T-helper 1 cell treated with Interleukin-12 subunit alpha and Interleukin-12 subunit beta and Interleukin-4 antibody, amounts not matched to agents 30 μg/mL and 1 μg/mL, for 36 hours (primary cell): Measurements from ENCODE around the gene WDR45.
"Not testable (repeated sequence)": the region's sequence is repeated elsewhere in the genome, so short reads cannot be mapped to it uniquely, and the experiment has no call there.

Experiments
- H3K27ac Mint-ChIP-seq: one replicate; pipeline ENCODE4 v1.8.0; 2021; ENCODE audit warnings: mild to moderate bottlenecking, mixed read lengths
- H3K27me3 Mint-ChIP-seq: one replicate; pipeline ENCODE4 v1.8.0; 2021; ENCODE audit warnings: low read depth, mixed read lengths
- H3K36me3 Mint-ChIP-seq: one replicate; pipeline ENCODE4 v1.8.0; 2021; ENCODE audit warnings: low read depth, mixed read lengths
- H3K4me1 Mint-ChIP-seq: one replicate; pipeline ENCODE4 v1.8.0; 2021; ENCODE audit warnings: low read depth, mixed read lengths
- H3K4me3 Mint-ChIP-seq: one replicate; pipeline ENCODE4 v1.8.0; 2021; ENCODE audit warnings: mild to moderate bottlenecking, moderate library complexity, mixed read lengths
- H3K9me3 Mint-ChIP-seq: one replicate; pipeline ENCODE4 v1.8.0; 2021; ENCODE audit warnings: mixed read lengths

WDR45 gene

GRCh38 chrX:49079489-49080428 lies at the start of gene WDR45:
WDR45 (minus strand) TSS chrX:49079887; CDS start chrX:49078095, 1,792 bp downstream.
- H3K27ac Mint-ChIP-seq = peak within 1 kb of the TSS; percentile 100
- peaks cover 4% of the 10 kb centered on the region for H3K36me3 Mint-ChIP-seq
- peaks cover 13% of the 10 kb centered on the region for H3K4me1 Mint-ChIP-seq
- no peaks in the 10 kb centered on the region for H3K27me3 Mint-ChIP-seq
- peak within 1 kb of the TSS; percentile 98 for H3K4me3 Mint-ChIP-seq
- no peaks in the 10 kb centered on the region for H3K9me3 Mint-ChIP-seq

GRCh38 chrX:49129427-49129826 lies 49.7 kb upstream of the WDR45 start:
- Mint-ChIP-seq H3K9me3 (no peaks in the 10 kb centered on the region), H3K27ac (no peak overlapping the region), H3K4me1 (peaks cover 2% of the 10 kb centered on the region), H3K27me3 (no peaks in the 10 kb centered on the region), H3K4me3 (no peak overlapping the region), H3K36me3 (no peaks in the 10 kb centered on the region)

- H3K27me3 Mint-ChIP-seq, H3K27ac Mint-ChIP-seq, H3K4me1 Mint-ChIP-seq, H3K9me3 Mint-ChIP-seq, H3K36me3 Mint-ChIP-seq, H3K4me3 Mint-ChIP-seq: not testable (repeated sequence)
Measured at GRCh38 chrX:49127742-49128258, 48.1 kb upstream of the WDR45 start.

GRCh38 chrX:49122499-49122898 lies 42.8 kb upstream of the WDR45 start:
- H3K27ac Mint-ChIP-seq = peak overlapping the region; percentile 24
- H3K4me1 Mint-ChIP-seq = peaks cover 19% of the 10 kb centered on the region
- peak overlapping the region; percentile 96 for H3K4me3 Mint-ChIP-seq
- H3K27me3 Mint-ChIP-seq = no peaks in the 10 kb centered on the region
- H3K9me3 Mint-ChIP-seq = no peaks in the 10 kb centered on the region
- peaks cover 25% of the 10 kb centered on the region for H3K36me3 Mint-ChIP-seq

GRCh38 chrX:49120091-49120490 lies 40.4 kb upstream of the WDR45 start:
- H3K9me3 Mint-ChIP-seq = no peaks in the 10 kb centered on the region
- H3K27ac Mint-ChIP-seq = peak overlapping the region; percentile 58
- H3K27me3 Mint-ChIP-seq = no peaks in the 10 kb centered on the region
- H3K4me1 Mint-ChIP-seq = peaks cover 28% of the 10 kb centered on the region
- H3K36me3 Mint-ChIP-seq = peaks cover 39% of the 10 kb centered on the region
- H3K4me3 Mint-ChIP-seq = peak overlapping the region; percentile 55

GRCh38 chrX:49117581-49117980 lies 37.9 kb upstream of the WDR45 start:
- H3K36me3 Mint-ChIP-seq = peaks cover 30% of the 10 kb centered on the region
- H3K27me3 Mint-ChIP-seq = no peaks in the 10 kb centered on the region
- peak overlapping the region; percentile 94 for H3K4me3 Mint-ChIP-seq
- H3K9me3 Mint-ChIP-seq = no peaks in the 10 kb centered on the region
- peak overlapping the region; percentile 97 for H3K27ac Mint-ChIP-seq
- peaks cover 22% of the 10 kb centered on the region for H3K4me1 Mint-ChIP-seq

- Mint-ChIP-seq H3K9me3 (no peaks in the 10 kb centered on the region), H3K4me3 (peak overlapping the region; percentile 94), H3K27me3 (no peaks in the 10 kb centered on the region), H3K36me3 (peaks cover 33% of the 10 kb centered on the region), H3K4me1 (peaks cover 18% of the 10 kb centered on the region), H3K27ac (peak overlapping the region; percentile 27)
Measured at GRCh38 chrX:49116716-49117115, 37.0 kb upstream of the WDR45 start.

- H3K27me3 Mint-ChIP-seq = no peaks in the 10 kb centered on the region
- H3K4me3 Mint-ChIP-seq = no peak overlapping the region
- H3K27ac Mint-ChIP-seq = peak overlapping the region; percentile 27
- peaks cover 16% of the 10 kb centered on the region for H3K4me1 Mint-ChIP-seq
- H3K36me3 Mint-ChIP-seq = peaks cover 28% of the 10 kb centered on the region
- H3K9me3 Mint-ChIP-seq = no peaks in the 10 kb centered on the region
Measured at GRCh38 chrX:49116076-49116475, 36.4 kb upstream of the WDR45 start.

GRCh38 chrX:49111791-49112190 lies 32.1 kb upstream of the WDR45 start:
- Mint-ChIP-seq H3K4me3 (no peak overlapping the region), H3K9me3 (no peaks in the 10 kb centered on the region), H3K36me3 (peaks cover 22% of the 10 kb centered on the region), H3K27me3 (no peaks in the 10 kb centered on the region), H3K4me1 (peaks cover 7% of the 10 kb centered on the region), H3K27ac (no peak overlapping the region)

GRCh38 chrX:49110417-49110816 lies 30.7 kb upstream of the WDR45 start:
- Mint-ChIP-seq H3K27me3 (no peaks in the 10 kb centered on the region), H3K4me3 (no peak overlapping the region), H3K36me3 (peaks cover 12% of the 10 kb centered on the region), H3K27ac (no peak overlapping the region), H3K4me1 (no peaks in the 10 kb centered on the region), H3K9me3 (no peaks in the 10 kb centered on the region)

GRCh38 chrX:49108641-49109040 lies 29.0 kb upstream of the WDR45 start:
- H3K4me1 Mint-ChIP-seq = peaks cover 2% of the 10 kb centered on the region
- no peak overlapping the region for H3K4me3 Mint-ChIP-seq
- H3K9me3 Mint-ChIP-seq = no peaks in the 10 kb centered on the region
- no peak overlapping the region for H3K27ac Mint-ChIP-seq
- H3K27me3 Mint-ChIP-seq = no peaks in the 10 kb centered on the region
- H3K36me3 Mint-ChIP-seq = peaks cover 12% of the 10 kb centered on the region

- peaks cover 6% of the 10 kb centered on the region for H3K36me3 Mint-ChIP-seq
- H3K27me3 Mint-ChIP-seq = no peaks in the 10 kb centered on the region
- H3K27ac Mint-ChIP-seq = no peak overlapping the region
- H3K4me3 Mint-ChIP-seq = no peak overlapping the region
- peaks cover 2% of the 10 kb centered on the region for H3K4me1 Mint-ChIP-seq
- H3K9me3 Mint-ChIP-seq = no peaks in the 10 kb centered on the region
Measured at GRCh38 chrX:49106930-49107329, 27.2 kb upstream of the WDR45 start.

GRCh38 chrX:49106296-49106695 lies 26.6 kb upstream of the WDR45 start:
- Mint-ChIP-seq H3K4me1 (peaks cover 5% of the 10 kb centered on the region), H3K27ac (no peak overlapping the region), H3K36me3 (peaks cover 6% of the 10 kb centered on the region), H3K27me3 (no peaks in the 10 kb centered on the region), H3K9me3 (no peaks in the 10 kb centered on the region), H3K4me3 (no peak overlapping the region)

- Mint-ChIP-seq H3K36me3 (no peaks in the 10 kb centered on the region), H3K27me3 (no peaks in the 10 kb centered on the region), H3K4me1 (peaks cover 5% of the 10 kb centered on the region), H3K27ac (no peak overlapping the region), H3K4me3 (no peak overlapping the region), H3K9me3 (no peaks in the 10 kb centered on the region)
Measured at GRCh38 chrX:49103637-49104036, 23.9 kb upstream of the WDR45 start.

- Mint-ChIP-seq H3K27ac (no peak overlapping the region), H3K4me3 (peak overlapping the region; percentile 87), H3K9me3 (no peaks in the 10 kb centered on the region), H3K27me3 (no peaks in the 10 kb centered on the region), H3K4me1 (peaks cover 5% of the 10 kb centered on the region), H3K36me3 (no peaks in the 10 kb centered on the region)
Measured at GRCh38 chrX:49102190-49102589, 22.5 kb upstream of the WDR45 start.
